WTC11 (cell line): ENCODE data around the gene NAAA.

ENCODE experiments used
- ESRRA ChIP-seq: sonication (generic); formaldehyde crosslinking; IDR thresholded peaks from 2 replicates; pipeline ENCODE4 v1.8.1; 2022; ENCODE audit warnings: mild to moderate bottlenecking, missing genetic modification reagents, borderline replicate concordance
- MAX ChIP-seq: sonication (generic); formaldehyde crosslinking; IDR thresholded peaks from 2 replicates; pipeline ENCODE4 v1.8.0; 2022; ENCODE audit warnings: mild to moderate bottlenecking, missing genetic modification reagents
- NR3C1 ChIP-seq: sonication (generic); formaldehyde crosslinking; conservative IDR thresholded peaks from 2 replicates; pipeline ENCODE4 v1.8.1; 2023; ENCODE audit warnings: low read depth, mild to moderate bottlenecking, missing genetic modification reagents
- SMAD3 ChIP-seq: sonication (generic); formaldehyde crosslinking; IDR thresholded peaks from 2 replicates; pipeline ENCODE4 v1.8.0; 2022; ENCODE audit warnings: missing genetic modification reagents, mild to moderate bottlenecking, borderline replicate concordance

GRCh38 chr4:75912968-75913367, 27.8 kb downstream of the NAAA start:
- TF ChIP-seq SMAD3 (CRISPR knock-in tag) (no peak), MAX (CRISPR knock-in tag) (no peak), NR3C1 (CRISPR knock-in tag) (no peak), ESRRA (CRISPR knock-in tag) (no peak)
